Jurkat, Clone E6-1 (cell line): Measurements from ENCODE around the gene NHLH1. TPM values are rescaled to one million over a fixed set of nuclear protein-coding genes. Genes with fewer than 3 reads are reported as not detected.
A peak's percentile ranks its signal among the peaks of the same experiment; 100 is the strongest.

ENCODE experiments used
- DNase-seq: peaks from one replicate; pipeline ENCODE4 v3.0.0-alpha.2; 2011; ENCODE audit warnings: low read depth, low spot score
- H3K4me3 ChIP-seq: 2 replicates; pipeline ENCODE4 v1.5.1; 2011; ENCODE audit warnings: mild to moderate bottlenecking, low read length, control low read depth, moderate library complexity
- polyA plus RNA-seq: library from polyadenylated mRNA; unstranded; fragments of >200 nt; gene quantifications from one replicate; pipeline ENCODE4 v1.2.1, GENCODE V29; 2012; ENCODE audit warnings: missing spikeins; ENCODE audit not compliant: insufficient read length, insufficient read depth

The NHLH1 gene
- polyA plus RNA-seq: 0.45 TPM

- no peak within 1 kb of the TSS for H3K4me3 ChIP-seq
- DNase-seq: no peak
Measured at GRCh38 chr1:160366731-160367515, at the start of gene NHLH1. NHLH1 (plus strand) TSS chr1:160367071; CDS start chr1:160370732, 3,661 bp downstream.

GRCh38 chr1:160322831-160323230 lies 44.0 kb upstream of the NHLH1 start:
- no peak for DNase-seq
- no peak overlapping the region for H3K4me3 ChIP-seq

GRCh38 chr1:160325252-160325651 lies 41.6 kb upstream of the NHLH1 start:
- H3K4me3 ChIP-seq: no peak overlapping the region
- DNase-seq: no peak

- no peak overlapping the region for H3K4me3 ChIP-seq
- no peak for DNase-seq
Measured at GRCh38 chr1:160326418-160326817, 40.5 kb upstream of the NHLH1 start.

GRCh38 chr1:160328184-160328583 lies 38.7 kb upstream of the NHLH1 start:
- no peak overlapping the region for H3K4me3 ChIP-seq
- DNase-seq: no peak

- H3K4me3 ChIP-seq: no peak overlapping the region
- DNase-seq: no peak
Measured at GRCh38 chr1:160330119-160330518, 36.8 kb upstream of the NHLH1 start.

- no peak for DNase-seq
- no peak overlapping the region for H3K4me3 ChIP-seq
Measured at GRCh38 chr1:160332516-160332915, 34.4 kb upstream of the NHLH1 start.

- no peak overlapping the region for H3K4me3 ChIP-seq
- DNase-seq: no peak
Measured at GRCh38 chr1:160338580-160338979, 28.3 kb upstream of the NHLH1 start.

GRCh38 chr1:160340146-160340545 lies 26.7 kb upstream of the NHLH1 start:
- H3K4me3 ChIP-seq: no peak overlapping the region
- DNase-seq: no peak

GRCh38 chr1:160340866-160341265 lies 26.0 kb upstream of the NHLH1 start:
- H3K4me3 ChIP-seq: no peak overlapping the region
- no peak for DNase-seq

GRCh38 chr1:160342526-160342925 lies 24.3 kb upstream of the NHLH1 start:
- peak overlapping the region; percentile 99 for H3K4me3 ChIP-seq
- DNase-seq: no peak

- DNase-seq: peak; percentile 91
- H3K4me3 ChIP-seq: peak within 1 kb of the TSS; percentile 99
Measured at GRCh38 chr1:160342953-160343869, 23.7 kb upstream of the NHLH1 start, which contains the start of the genes COPA and NCSTN. COPA (minus strand) TSS chr1:160343250; CDS start chr1:160343170, 80 bp downstream. NCSTN (plus strand) TSS chr1:160343383; CDS start chr1:160343397, 14 bp downstream.

- DNase-seq: no peak
Measured at GRCh38 chr1:160344241-160344640, 22.6 kb upstream of the NHLH1 start.

GRCh38 chr1:160344936-160345335 lies 21.9 kb upstream of the NHLH1 start:
- DNase-seq: no peak
- H3K4me3 ChIP-seq: no peak overlapping the region

More at GRCh38 chr1:160344241-160344640, 22.6 kb upstream of the NHLH1 start:
- peak overlapping the region; percentile 99 for H3K4me3 ChIP-seq

- DNase-seq: no peak
- H3K4me3 ChIP-seq: no peak overlapping the region
Measured at GRCh38 chr1:160346463-160346862, 20.4 kb upstream of the NHLH1 start.

- no peak overlapping the region for H3K4me3 ChIP-seq
- no peak for DNase-seq
Measured at GRCh38 chr1:160346958-160347357, 19.9 kb upstream of the NHLH1 start.

GRCh38 chr1:160351629-160352028 lies 15.2 kb upstream of the NHLH1 start:
- H3K4me3 ChIP-seq: no peak overlapping the region
- no peak for DNase-seq

GRCh38 chr1:160352555-160352954 lies 14.3 kb upstream of the NHLH1 start:
- H3K4me3 ChIP-seq: no peak overlapping the region
- DNase-seq: no peak

- no peak overlapping the region for H3K4me3 ChIP-seq
- no peak for DNase-seq
Measured at GRCh38 chr1:160353223-160353622, 13.6 kb upstream of the NHLH1 start.
